K562 (cell line): ENCODE results near the gene FOXJ3. TPM values are rescaled to one million over a fixed set of nuclear protein-coding genes. Genes with fewer than 3 reads are reported as not detected.

Experiments
- DMBX1 ChIP-seq: fragments of 250-450 bp; sonication (Bioruptor Pico); IDR thresholded peaks from 2 replicates; pipeline ENCODE4 v1.8.0; 2022; ENCODE audit warnings: inconsistent platforms, mild to moderate bottlenecking, moderate library complexity, borderline replicate concordance
- ELF4 ChIP-seq: fragments of 450-650 bp; formaldehyde crosslinking; IDR thresholded peaks from 2 replicates; pipeline ENCODE4 v1.4.0; 2022; ENCODE audit warnings: missing genetic modification characterization
- FOXA3 ChIP-seq, 2 experiments: fragments of 450-650 bp in 1 of 2; sonication (generic) in 1 of 2; formaldehyde crosslinking; IDR thresholded peaks in 1 of 2; conservative IDR thresholded peaks in 1 of 2; 2 replicates each; pipeline versions ENCODE4 v1.4.0 to v1.8.0; 2020 to 2022; ENCODE audit warnings: mild to moderate bottlenecking in 2 of 2, missing genetic modification reagents in 1 of 2
- HNRNPH1 ChIP-seq: fragments of 200-400 bp; formaldehyde crosslinking; optimal IDR thresholded peaks from 2 replicates; pipeline ENCODE3; 2017; ENCODE audit warnings: low read depth, mild to moderate bottlenecking, low read length, moderate library complexity
- MXD1 ChIP-seq: fragments of 250-450 bp; sonication (Bioruptor Pico); IDR thresholded peaks from 2 replicates; pipeline ENCODE4 v1.8.0; 2021; ENCODE audit warnings: borderline replicate concordance, mild to moderate bottlenecking, moderate library complexity; ENCODE audit not compliant: poor library complexity, severe bottlenecking
- POLR2AphosphoS2 ChIP-seq: IDR thresholded peaks from 2 replicates; pipeline ENCODE4 v1.6.1; 2012; ENCODE audit warnings: low read length, improper control_type of control experiment
- POLR2H ChIP-seq: IDR thresholded peaks from 2 replicates; pipeline ENCODE4 v1.6.1; 2016; ENCODE audit warnings: missing genetic modification characterization, low read depth, mild to moderate bottlenecking, control low read depth, missing compliant biosample characterization, moderate library complexity
- PRDM10 ChIP-seq: fragments of 450-650 bp; IDR thresholded peaks from 2 replicates; pipeline ENCODE4 v1.6.1; 2018; ENCODE audit not compliant: partially characterized antibody
- RREB1 ChIP-seq: fragments of 250-450 bp; sonication (Bioruptor Pico); IDR thresholded peaks from 2 replicates; pipeline ENCODE4 v1.4.0; 2020
- SMARCE1 ChIP-seq: fragments of 450-650 bp; IDR thresholded peaks from 2 replicates; pipeline ENCODE4 v1.7.1; 2016; ENCODE audit warnings: mild to moderate bottlenecking
- SRSF1 ChIP-seq: fragments of 200-400 bp; formaldehyde crosslinking; IDR thresholded peaks from 2 replicates; pipeline ENCODE4 v1.6.1; 2017; ENCODE audit warnings: mild to moderate bottlenecking, low read depth, low read length, moderate library complexity
- TAF15 ChIP-seq: fragments of 200-400 bp; formaldehyde crosslinking; IDR thresholded peaks from 2 replicates; pipeline ENCODE4 v1.6.1; 2017; ENCODE audit warnings: mild to moderate bottlenecking, low read depth, low read length, moderate library complexity
- TFAP4 ChIP-seq: sonication (generic); formaldehyde crosslinking; IDR thresholded peaks from 2 replicates; pipeline ENCODE4 v1.8.0; 2022; ENCODE audit warnings: missing genetic modification reagents, mild to moderate bottlenecking, moderate library complexity, borderline replicate concordance
- ZNF507 ChIP-seq: conservative IDR thresholded peaks from 2 replicates; pipeline ENCODE4 v1.6.1; 2017; ENCODE audit warnings: missing genetic modification characterization, missing compliant biosample characterization
- ZNF75A ChIP-seq: fragments of 450-650 bp; formaldehyde crosslinking; IDR thresholded peaks from 2 replicates; pipeline ENCODE4 v1.4.0; 2020; ENCODE audit warnings: mild to moderate bottlenecking
- ZNF77 ChIP-seq: fragments of 250-450 bp; sonication (Bioruptor Pico); IDR thresholded peaks from 2 replicates; pipeline ENCODE4 v1.5.0; 2020
- polyA plus RNA-seq, 8 experiments: library from polyadenylated mRNA; depleted of rRNA in 4 of 8; stranded (reverse) in 5 of 8; unstranded in 3 of 8; fragments of >200 nt; fragmentation: Nextera tagmentation in 2 of 8; fragmentation: Illumina TruSeq in 1 of 8; extraction: Ambion mirVana in 2 of 8; extraction: Trizol in 1 of 8; gene quantifications; 2 replicates each; pipeline versions ENCODE4 v1.2.1 to v1.2.3, GENCODE V29; 2011 to 2014; ENCODE audit warnings: inconsistent platforms in 1 of 8, missing spikeins in 1 of 8
- total RNA-seq, 7 experiments: library from RNA; depleted of rRNA in 6 of 7; stranded (reverse); fragments of >200 nt in 6 of 7; fragmentation: Illumina TruSeq in 2 of 7; extraction: Trizol in 2 of 7; gene quantifications; 2 replicates each; pipeline versions ENCODE4 v1.2.1 to v1.2.3, GENCODE V29; 2011 to 2021; ENCODE audit warnings: low replicate concordance in 1 of 7

FOXJ3 gene
- total and polyA plus RNA-seq, 9 of the 15 experiments (the other 6 are each of a cell fraction or from before 2014, with no cell fraction given): 8.7 to 35.3 (median 23.4) TPM

- TF ChIP-seq PRDM10 (peak; percentile 32), TAF15 (no peak), SMARCE1 (peak; percentile 12; the same call in 1 of the 2 replicates), ZNF75A (CRISPR knock-in tag) (no peak), HNRNPH1 (no peak), TFAP4 (CRISPR knock-in tag) (no peak), RREB1 (CRISPR knock-in tag) (no peak), ELF4 (CRISPR knock-in tag) (no peak), POLR2H (tag) (no peak), SRSF1 (no peak), ZNF77 (no peak), FOXA3 (CRISPR knock-in tag; conservative IDR thresholded peaks at IDR 0.05 in 1 of 2, IDR thresholded peaks at IDR 0.05 in 1 of 2) (no peak), ZNF507 (tag) (no peak), POLR2AphosphoS2 (no peak), MXD1 (CRISPR knock-in tag) (no peak), DMBX1 (CRISPR knock-in tag) (no peak)
Observed at GRCh38 chr1:42333662-42334239, 1.3 kb downstream of the FOXJ3 start (continued).
